ENCODE data around the gene SIGLEC10. TPM values are rescaled to one million over a fixed set of nuclear protein-coding genes. Genes with fewer than 3 reads are reported as not detected.

Gene SIGLEC10
- total RNA-seq, 1 donor from 2014 or later: 0.04 TPM

DNA sequence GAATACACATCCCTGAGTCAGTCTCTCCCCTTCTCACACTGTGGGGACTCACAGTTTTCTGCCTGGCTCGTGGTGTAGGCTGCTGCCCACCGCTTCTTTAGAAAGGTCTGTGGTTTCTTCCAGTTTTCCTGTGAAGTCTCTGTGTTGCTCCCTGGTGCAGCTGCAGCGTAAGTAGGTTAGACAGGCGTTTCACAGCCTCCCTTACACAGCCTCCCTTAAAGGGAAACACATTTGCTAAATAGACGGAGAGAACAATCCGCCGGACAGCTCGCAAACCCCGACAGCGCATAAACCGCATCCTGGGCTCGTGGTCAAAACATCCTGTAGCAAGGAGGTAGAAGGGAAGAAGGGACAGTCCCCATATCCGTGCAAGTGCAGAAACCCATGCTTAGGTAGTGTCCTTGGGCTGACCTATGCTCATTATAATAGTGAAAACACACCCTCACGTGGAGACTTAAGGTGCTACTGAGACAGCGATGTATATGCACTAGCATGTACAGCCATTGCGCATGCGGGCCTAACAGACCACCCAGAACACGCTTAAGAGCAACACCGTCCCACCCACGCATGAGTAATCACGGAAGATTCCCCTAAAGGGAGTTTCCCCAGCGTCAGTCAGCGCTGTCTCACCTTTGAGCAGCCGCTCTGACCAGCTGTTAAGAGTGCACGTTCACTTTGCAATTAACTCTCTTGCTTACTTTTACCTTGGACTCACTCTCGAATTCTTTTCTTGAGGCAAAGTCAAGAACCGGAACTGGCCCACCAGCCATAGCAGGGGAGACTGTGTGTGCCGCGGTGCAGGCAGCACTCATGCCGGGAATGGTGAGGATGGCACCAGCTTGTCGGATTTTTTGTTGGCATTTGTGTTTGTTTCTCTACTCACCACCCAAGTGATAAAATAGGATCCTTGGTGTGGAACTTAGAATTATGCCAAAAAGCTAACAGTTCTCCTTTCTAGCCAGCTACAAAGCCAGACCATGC is 24.3 kb upstream of the SIGLEC10 start:
- H3K27me3 ChIP-seq (ENCODE audit: control insufficient read depth, insufficient read depth, low read length): no peaks in the 10 kb centered on the region
- no peaks in the 10 kb centered on the region for H3K36me3 ChIP-seq (ENCODE audit: control insufficient read depth, insufficient read depth, low read length)
- no peak for TF ChIP-seq CTCF (IDR thresholded peaks at IDR 0.05; ENCODE audit: insufficient read depth, low read length, poor library complexity, severe bottlenecking)
- H3K4me3 ChIP-seq (ENCODE audit: low read depth, low read length): no peak overlapping the region
- no peak for DNase-seq (ENCODE audit: low read depth)

DNA sequence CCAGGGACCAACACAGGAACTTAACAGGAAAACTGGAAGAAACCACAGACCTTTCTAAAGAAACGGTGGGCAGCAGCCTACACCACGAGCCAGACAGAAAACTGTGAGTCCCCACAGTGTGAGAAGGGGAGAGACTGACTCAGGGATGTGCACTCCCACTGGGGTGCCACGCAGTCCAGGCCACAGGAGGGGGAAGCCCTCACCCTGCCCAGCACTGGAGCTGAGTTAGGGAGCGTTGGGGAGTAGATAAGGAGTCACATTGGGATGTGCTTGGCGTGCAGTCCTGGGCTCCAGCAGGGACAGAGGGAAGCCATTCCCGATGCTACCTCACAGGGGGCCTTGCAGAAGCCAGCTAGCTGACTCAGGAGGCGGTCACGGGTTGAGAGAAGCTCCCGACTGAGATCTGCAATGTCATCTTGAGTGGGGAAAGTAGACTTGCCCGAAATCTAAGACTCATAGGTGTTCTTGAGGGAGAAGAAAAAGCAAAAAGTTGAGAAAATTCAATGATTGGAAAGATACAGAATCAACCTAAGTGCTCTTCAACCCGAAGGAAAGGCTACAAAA is 23.5 kb upstream of the SIGLEC10 start:
- no peak for DNase-seq (ENCODE audit: low read depth)
- Histone ChIP-seq H3K4me3 (ENCODE audit: low read depth, low read length) (no peak overlapping the region), H3K27me3 (ENCODE audit: control insufficient read depth, insufficient read depth, low read length) (no peaks in the 10 kb centered on the region), H3K36me3 (ENCODE audit: control insufficient read depth, insufficient read depth, low read length) (no peaks in the 10 kb centered on the region)
- TF ChIP-seq CTCF (IDR thresholded peaks at IDR 0.05; ENCODE audit: insufficient read depth, low read length, poor library complexity, severe bottlenecking): no peak

DNA sequence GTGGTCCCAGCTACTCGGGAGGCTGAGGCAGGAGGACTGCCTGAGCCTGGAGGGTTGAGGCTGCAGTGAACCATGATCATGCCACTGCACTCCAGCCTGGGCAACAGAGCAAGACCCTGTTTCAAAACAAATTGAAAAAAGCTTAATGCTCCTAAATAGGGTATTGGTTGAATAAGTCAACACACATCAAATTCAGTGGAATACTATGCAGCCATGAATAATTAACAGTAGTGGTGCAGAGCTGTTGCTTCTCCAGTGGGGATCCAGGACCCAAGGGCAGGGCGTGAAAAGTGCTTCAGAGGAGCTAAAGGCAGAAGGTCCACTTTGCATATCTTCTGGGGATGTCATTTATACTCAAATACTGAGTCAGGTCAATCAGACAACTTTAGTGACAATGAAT is 22.6 kb upstream of the SIGLEC10 start:
- no peaks in the 10 kb centered on the region for H3K27me3 ChIP-seq (ENCODE audit: control insufficient read depth, insufficient read depth, low read length)
- no peak for TF ChIP-seq CTCF (IDR thresholded peaks at IDR 0.05; ENCODE audit: insufficient read depth, low read length, poor library complexity, severe bottlenecking)
- H3K4me3 ChIP-seq (ENCODE audit: low read depth, low read length): no peak overlapping the region
- no peaks in the 10 kb centered on the region for H3K36me3 ChIP-seq (ENCODE audit: control insufficient read depth, insufficient read depth, low read length)
- no peak for DNase-seq (ENCODE audit: low read depth)

DNA sequence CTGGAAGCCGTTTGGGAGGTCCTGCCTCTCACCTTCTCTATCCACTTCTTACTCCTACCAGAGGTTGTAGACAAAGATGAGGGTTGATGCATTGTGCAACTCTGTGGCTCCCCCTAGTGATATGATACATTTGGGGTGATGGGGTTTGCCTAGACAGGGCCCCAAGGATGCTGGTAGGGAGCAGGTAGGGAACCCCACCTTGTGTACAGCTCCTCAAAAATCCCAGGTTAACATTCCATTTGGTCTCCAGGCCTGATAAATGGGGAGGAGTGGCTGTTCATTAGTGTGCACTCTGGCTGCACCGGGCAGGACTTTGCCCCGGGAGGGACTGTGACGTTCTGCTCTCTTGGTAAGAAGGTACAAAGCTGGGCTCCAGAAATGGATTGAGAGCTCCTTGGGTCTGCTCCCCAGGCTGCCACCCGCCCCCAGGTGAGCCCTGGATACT is 21.6 kb upstream of the SIGLEC10 start:
- DNase-seq (ENCODE audit: low read depth): no peak
- Histone ChIP-seq H3K4me3 (ENCODE audit: low read depth, low read length) (no peak overlapping the region), H3K36me3 (ENCODE audit: control insufficient read depth, insufficient read depth, low read length) (no peaks in the 10 kb centered on the region), H3K27me3 (ENCODE audit: control insufficient read depth, insufficient read depth, low read length) (no peaks in the 10 kb centered on the region)
- TF ChIP-seq CTCF (IDR thresholded peaks at IDR 0.05; ENCODE audit: insufficient read depth, low read length, poor library complexity, severe bottlenecking): peak; percentile 5

GRCh38 chr19:51434456-51434855 is 17.0 kb upstream of the SIGLEC10 start:
- TF ChIP-seq CTCF (IDR thresholded peaks at IDR 0.05; ENCODE audit: insufficient read depth, low read length, poor library complexity, severe bottlenecking): no peak
- Histone ChIP-seq H3K27me3 (ENCODE audit: control insufficient read depth, insufficient read depth, low read length) (no peaks in the 10 kb centered on the region), H3K36me3 (ENCODE audit: control insufficient read depth, insufficient read depth, low read length) (no peaks in the 10 kb centered on the region), H3K4me3 (ENCODE audit: low read depth, low read length) (no peak overlapping the region)
- DNase-seq (ENCODE audit: low read depth): no peak

Data from kidney epithelial cell (primary cell).